DOHH2 (cell line): ENCODE measurements around the gene SLC12A7.

Experiments used
- EZH2phosphoT487 ChIP-seq: fragments of 200-600 bp; sonication (generic); IDR thresholded peaks from 2 replicates; pipeline ENCODE4 v1.6.1; 2017; ENCODE audit warnings: borderline replicate concordance, mild to moderate bottlenecking, antibody characterized with exemption, low read length, moderate library complexity, mixed read lengths
- TF ChIP-seq, protein P1 (sequence below): fragments of 200-600 bp; sonication (generic); IDR thresholded peaks from one replicate; pipeline ENCODE4 v1.5.1; 2014; ENCODE audit warnings: antibody characterized with exemption, mild to moderate bottlenecking, low read depth, low read length; ENCODE audit not compliant: poor library complexity, severe bottlenecking

GRCh38 chr5:1011741-1012312 lies 100.0 kb downstream of the SLC12A7 start:
- TF ChIP-seq, protein P1, sequence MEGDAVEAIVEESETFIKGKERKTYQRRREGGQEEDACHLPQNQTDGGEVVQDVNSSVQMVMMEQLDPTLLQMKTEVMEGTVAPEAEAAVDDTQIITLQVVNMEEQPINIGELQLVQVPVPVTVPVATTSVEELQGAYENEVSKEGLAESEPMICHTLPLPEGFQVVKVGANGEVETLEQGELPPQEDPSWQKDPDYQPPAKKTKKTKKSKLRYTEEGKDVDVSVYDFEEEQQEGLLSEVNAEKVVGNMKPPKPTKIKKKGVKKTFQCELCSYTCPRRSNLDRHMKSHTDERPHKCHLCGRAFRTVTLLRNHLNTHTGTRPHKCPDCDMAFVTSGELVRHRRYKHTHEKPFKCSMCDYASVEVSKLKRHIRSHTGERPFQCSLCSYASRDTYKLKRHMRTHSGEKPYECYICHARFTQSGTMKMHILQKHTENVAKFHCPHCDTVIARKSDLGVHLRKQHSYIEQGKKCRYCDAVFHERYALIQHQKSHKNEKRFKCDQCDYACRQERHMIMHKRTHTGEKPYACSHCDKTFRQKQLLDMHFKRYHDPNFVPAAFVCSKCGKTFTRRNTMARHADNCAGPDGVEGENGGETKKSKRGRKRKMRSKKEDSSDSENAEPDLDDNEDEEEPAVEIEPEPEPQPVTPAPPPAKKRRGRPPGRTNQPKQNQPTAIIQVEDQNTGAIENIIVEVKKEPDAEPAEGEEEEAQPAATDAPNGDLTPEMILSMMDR = no peak
- no peak for TF ChIP-seq EZH2phosphoT487
